D341Med (cell line): Measurements from ENCODE around the gene TIMD4.
"Not testable (repeated sequence)": the region's sequence is repeated elsewhere in the genome, so short reads cannot be mapped to it uniquely, and the experiment has no call there.

Source experiments
- DNase-seq: peaks from one replicate; pipeline ENCODE4 v3.0.0; 2012; ENCODE audit warnings: low spot score

Gene TIMD4

GRCh38 chr5:156963125-156963524, at the start of gene TIMD4:
Gene TIMD4, minus strand, starts transcription at chr5:156963226. Its CDS starts 28 bp downstream, at chr5:156963198.
- DNase-seq, result no peak

GRCh38 chr5:157006262-157006661, 43.2 kb upstream of the TIMD4 start:
- no peak for DNase-seq

- no peak for DNase-seq
These were observed 42.0 kb upstream of the TIMD4 start for GRCh38 chr5:157004893-157005551.

GRCh38 chr5:156991714-156992113, 28.7 kb upstream of the TIMD4 start:
- DNase-seq, result no peak

GRCh38 chr5:156984064-156984463, 21.0 kb upstream of the TIMD4 start:
- no peak for DNase-seq

GRCh38 chr5:156981481-156981880, 18.5 kb upstream of the TIMD4 start:
- no peak for DNase-seq

- DNase-seq, result no peak
These were observed 11.3 kb upstream of the TIMD4 start for GRCh38 chr5:156974328-156974727.

GRCh38 chr5:156971848-156972525, 9.0 kb upstream of the TIMD4 start:
- DNase-seq, result no peak

GRCh38 chr5:156971415-156971814, 8.4 kb upstream of the TIMD4 start:
- no peak for DNase-seq

- not testable (repeated sequence) for DNase-seq
These were observed 4.4 kb upstream of the TIMD4 start for GRCh38 chr5:156967386-156967785.

GRCh38 chr5:156956321-156956720, 6.7 kb downstream of the TIMD4 start:
- DNase-seq, result no peak

GRCh38 chr5:156951359-156951758, 11.7 kb downstream of the TIMD4 start:
- DNase-seq, result no peak

GRCh38 chr5:156950716-156951115, 12.3 kb downstream of the TIMD4 start:
- DNase-seq, result no peak

- DNase-seq, result no peak
These were observed 13.6 kb downstream of the TIMD4 start for GRCh38 chr5:156949424-156949823.

GRCh38 chr5:156947925-156948324, 15.1 kb downstream of the TIMD4 start:
- DNase-seq, result no peak

GRCh38 chr5:156942064-156942463, 21.0 kb downstream of the TIMD4 start:
- DNase-seq, result no peak

GRCh38 chr5:156940462-156940861, 22.6 kb downstream of the TIMD4 start:
- DNase-seq, result not testable (repeated sequence)

GRCh38 chr5:156936972-156937371, 26.1 kb downstream of the TIMD4 start:
- no peak for DNase-seq

GRCh38 chr5:156934450-156935211, 28.4 kb downstream of the TIMD4 start:
- peak; percentile 36 for DNase-seq

- no peak for DNase-seq
These were observed 33.6 kb downstream of the TIMD4 start for GRCh38 chr5:156929366-156929948.

GRCh38 chr5:156927545-156927944, 35.5 kb downstream of the TIMD4 start:
- DNase-seq, result no peak

GRCh38 chr5:156925767-156926166, 37.3 kb downstream of the TIMD4 start:
- not testable (repeated sequence) for DNase-seq
